SK-N-SH treated with all-trans-retinoic acid at 6 μM for 48 hours (cell line): ENCODE results near the gene SYNJ2.

Source experiments
- ATAC-seq: fragments of 200-7000 bp; cut with Tn5 transposase; 3 replicates; pipeline ENCODE4 v1.9.1; 2020; ENCODE audit warnings: mild to moderate bottlenecking, moderate library complexity
- ARNTL ChIP-seq: fragments of 450-650 bp; formaldehyde crosslinking; IDR thresholded peaks from 2 replicates; pipeline ENCODE4 v1.5.0; 2020; ENCODE audit warnings: low read depth, mild to moderate bottlenecking, moderate library complexity, borderline replicate concordance
- CSDC2 ChIP-seq: fragments of 250-450 bp; sonication (Bioruptor Pico); IDR thresholded peaks from 2 replicates; pipeline ENCODE4 v1.5.0; 2020; ENCODE audit warnings: mild to moderate bottlenecking, moderate library complexity
- ESRRG ChIP-seq: fragments of 250-450 bp; sonication (Bioruptor Pico); IDR thresholded peaks from 2 replicates; pipeline ENCODE4 v1.6.1; 2021; ENCODE audit warnings: mild to moderate bottlenecking
- GLIS3 ChIP-seq: fragments of 250-450 bp; sonication (Bioruptor Pico); IDR thresholded peaks from 2 replicates; pipeline ENCODE4 v1.5.0; 2020; ENCODE audit warnings: mild to moderate bottlenecking, moderate library complexity
- ISL1 ChIP-seq: fragments of 250-450 bp; sonication (Bioruptor Pico); IDR thresholded peaks from 2 replicates; pipeline ENCODE4 v2.1.2; 2022; ENCODE audit warnings: mild to moderate bottlenecking, moderate library complexity
- OSR1 ChIP-seq: fragments of 250-450 bp; sonication (Bioruptor Pico); IDR thresholded peaks from 2 replicates; pipeline ENCODE4 v1.8.0; 2022; ENCODE audit warnings: moderate library complexity, mild to moderate bottlenecking, inconsistent platforms
- PATZ1 ChIP-seq: fragments of 250-450 bp; sonication (Bioruptor Pico); IDR thresholded peaks from 2 replicates; pipeline ENCODE4 v1.8.0; 2020; ENCODE audit warnings: mild to moderate bottlenecking, moderate library complexity, borderline replicate concordance
- POU6F1 ChIP-seq: fragments of 250-450 bp; sonication (Bioruptor Pico); IDR thresholded peaks from 2 replicates; pipeline ENCODE4 v1.8.0; 2021; ENCODE audit warnings: low read depth, mild to moderate bottlenecking, moderate library complexity, borderline replicate concordance
- PPARA ChIP-seq: fragments of 250-450 bp; sonication (Bioruptor Pico); IDR thresholded peaks from 2 replicates; pipeline ENCODE4 v1.5.0; 2020; ENCODE audit warnings: mild to moderate bottlenecking, borderline replicate concordance
- RARB ChIP-seq: fragments of 250-450 bp; sonication (Bioruptor Pico); IDR thresholded peaks from 2 replicates; pipeline ENCODE4 v1.8.0; 2021; ENCODE audit warnings: mild to moderate bottlenecking, moderate library complexity
- SNAI2 ChIP-seq: fragments of 250-450 bp; sonication (Bioruptor Pico); IDR thresholded peaks from 2 replicates; pipeline ENCODE4 v1.5.0; 2020; ENCODE audit warnings: mild to moderate bottlenecking, moderate library complexity
- TCF4 ChIP-seq: fragments of 250-450 bp; sonication (Bioruptor Pico); IDR thresholded peaks from 2 replicates; pipeline ENCODE4 v1.8.0; 2021; ENCODE audit warnings: mild to moderate bottlenecking, moderate library complexity, borderline replicate concordance
- TOX ChIP-seq: fragments of 250-450 bp; sonication (Bioruptor Pico); IDR thresholded peaks from 2 replicates; pipeline ENCODE4 v1.8.0; 2021; ENCODE audit warnings: mild to moderate bottlenecking, moderate library complexity, borderline replicate concordance
- ZC3H10 ChIP-seq: fragments of 250-450 bp; sonication (Bioruptor Pico); IDR thresholded peaks from 2 replicates; pipeline ENCODE4 v1.5.1; 2021; ENCODE audit warnings: mild to moderate bottlenecking, moderate library complexity
- ZFP3 ChIP-seq: fragments of 250-450 bp; sonication (Bioruptor Pico); IDR thresholded peaks from 2 replicates; pipeline ENCODE4 v1.5.0; 2020; ENCODE audit warnings: mild to moderate bottlenecking, moderate library complexity
- ZFP30 ChIP-seq: fragments of 450-650 bp; formaldehyde crosslinking; IDR thresholded peaks from 2 replicates; pipeline ENCODE4 v1.5.0; 2022; ENCODE audit warnings: mild to moderate bottlenecking, moderate library complexity
- ZNF565 ChIP-seq: fragments of 450-650 bp; formaldehyde crosslinking; conservative IDR thresholded peaks from 2 replicates; pipeline ENCODE4 v1.5.0; 2020; ENCODE audit warnings: low read depth, mild to moderate bottlenecking, moderate library complexity
- ZNF8 ChIP-seq: fragments of 450-650 bp; formaldehyde crosslinking; IDR thresholded peaks from 2 replicates; pipeline ENCODE4 v1.5.0; 2020; ENCODE audit warnings: mild to moderate bottlenecking, moderate library complexity
- TF ChIP-seq, protein P1 (sequence below): fragments of 250-450 bp; sonication (Bioruptor Pico); IDR thresholded peaks from 2 replicates; pipeline ENCODE4 v1.5.0; 2020; ENCODE audit warnings: mild to moderate bottlenecking, moderate library complexity

Gene SYNJ2

DNA sequence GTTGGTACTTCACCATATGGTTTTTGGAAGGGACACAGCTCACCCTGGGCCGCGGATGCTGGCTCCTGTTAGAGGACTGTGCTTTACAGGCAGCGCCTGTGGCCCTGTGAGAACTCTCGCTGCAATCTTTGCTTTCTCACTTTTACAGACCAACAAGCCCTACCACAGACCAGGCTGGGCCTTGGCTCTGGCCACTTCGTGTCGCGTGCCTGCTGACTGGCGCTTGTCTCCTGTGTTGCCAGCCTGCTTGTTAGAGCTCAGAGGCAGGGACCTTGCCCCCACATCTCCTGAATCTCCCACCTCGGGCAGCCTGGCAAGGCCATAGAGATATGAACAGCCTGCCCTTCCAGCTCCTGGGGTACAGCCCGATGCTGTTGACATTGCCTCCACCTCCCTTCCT lies 56.1 kb downstream of the SYNJ2 start (continued):
- TF ChIP-seq, protein P1, sequence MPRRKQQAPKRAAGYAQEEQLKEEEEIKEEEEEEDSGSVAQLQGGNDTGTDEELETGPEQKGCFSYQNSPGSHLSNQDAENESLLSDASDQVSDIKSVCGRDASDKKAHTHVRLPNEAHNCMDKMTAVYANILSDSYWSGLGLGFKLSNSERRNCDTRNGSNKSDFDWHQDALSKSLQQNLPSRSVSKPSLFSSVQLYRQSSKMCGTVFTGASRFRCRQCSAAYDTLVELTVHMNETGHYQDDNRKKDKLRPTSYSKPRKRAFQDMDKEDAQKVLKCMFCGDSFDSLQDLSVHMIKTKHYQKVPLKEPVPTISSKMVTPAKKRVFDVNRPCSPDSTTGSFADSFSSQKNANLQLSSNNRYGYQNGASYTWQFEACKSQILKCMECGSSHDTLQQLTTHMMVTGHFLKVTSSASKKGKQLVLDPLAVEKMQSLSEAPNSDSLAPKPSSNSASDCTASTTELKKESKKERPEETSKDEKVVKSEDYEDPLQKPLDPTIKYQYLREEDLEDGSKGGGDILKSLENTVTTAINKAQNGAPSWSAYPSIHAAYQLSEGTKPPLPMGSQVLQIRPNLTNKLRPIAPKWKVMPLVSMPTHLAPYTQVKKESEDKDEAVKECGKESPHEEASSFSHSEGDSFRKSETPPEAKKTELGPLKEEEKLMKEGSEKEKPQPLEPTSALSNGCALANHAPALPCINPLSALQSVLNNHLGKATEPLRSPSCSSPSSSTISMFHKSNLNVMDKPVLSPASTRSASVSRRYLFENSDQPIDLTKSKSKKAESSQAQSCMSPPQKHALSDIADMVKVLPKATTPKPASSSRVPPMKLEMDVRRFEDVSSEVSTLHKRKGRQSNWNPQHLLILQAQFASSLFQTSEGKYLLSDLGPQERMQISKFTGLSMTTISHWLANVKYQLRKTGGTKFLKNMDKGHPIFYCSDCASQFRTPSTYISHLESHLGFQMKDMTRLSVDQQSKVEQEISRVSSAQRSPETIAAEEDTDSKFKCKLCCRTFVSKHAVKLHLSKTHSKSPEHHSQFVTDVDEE (CRISPR knock-in tag) = no peak
- no peak for TF ChIP-seq TOX (CRISPR knock-in tag)
- no peak for TF ChIP-seq ARNTL
- no peak for TF ChIP-seq SNAI2 (CRISPR knock-in tag)
- no peak for TF ChIP-seq PPARA
- TF ChIP-seq, all 23 proteins: peak for 0

- TF ChIP-seq CSDC2 = no peak
- TF ChIP-seq ZNF565 (CRISPR knock-in tag) = no peak
- TF ChIP-seq ZFP30 (CRISPR knock-in tag) = no peak
- no peak for TF ChIP-seq GLIS3 (CRISPR knock-in tag)
- no peak for TF ChIP-seq ZNF8 (CRISPR knock-in tag)
- no peak for TF ChIP-seq TOX (CRISPR knock-in tag)
- no peak for TF ChIP-seq PPARA
- TF ChIP-seq RARB (CRISPR knock-in tag) = no peak
- TF ChIP-seq, all 23 proteins: peak for 0
- no peak for ATAC-seq
Observed at GRCh38 chr6:158038291-158039177, 56.9 kb downstream of the SYNJ2 start.

GRCh38 chr6:158039178-158039557 lies 57.5 kb downstream of the SYNJ2 start:
- TF ChIP-seq ZNF8 (CRISPR knock-in tag) (no peak), ISL1 (CRISPR knock-in tag) (no peak), CSDC2 (no peak), SNAI2 (CRISPR knock-in tag) (no peak), GLIS3 (CRISPR knock-in tag) (no peak), OSR1 (no peak), PATZ1 (CRISPR knock-in tag) (no peak), ZFP3 (CRISPR knock-in tag) (no peak), ESRRG (CRISPR knock-in tag) (no peak)
- TF ChIP-seq, protein P1 (CRISPR knock-in tag) = no peak
- ATAC-seq = peak; percentile 21

GRCh38 chr6:158039571-158040050 lies 57.9 kb downstream of the SYNJ2 start:
- ATAC-seq = peak; percentile 25
- TF ChIP-seq ZC3H10 (CRISPR knock-in tag) = no peak
- no peak for TF ChIP-seq ZNF8 (CRISPR knock-in tag)
- no peak for TF ChIP-seq TCF4 (CRISPR knock-in tag)
- TF ChIP-seq OSR1 = no peak
- TF ChIP-seq ZFP30 (CRISPR knock-in tag) = no peak
- TF ChIP-seq ARNTL = no peak
- no peak for TF ChIP-seq POU6F1 (CRISPR knock-in tag)
- TF ChIP-seq PATZ1 (CRISPR knock-in tag) = no peak
